ENCODE data around the gene RAX2.

Gene RAX2

DNA sequence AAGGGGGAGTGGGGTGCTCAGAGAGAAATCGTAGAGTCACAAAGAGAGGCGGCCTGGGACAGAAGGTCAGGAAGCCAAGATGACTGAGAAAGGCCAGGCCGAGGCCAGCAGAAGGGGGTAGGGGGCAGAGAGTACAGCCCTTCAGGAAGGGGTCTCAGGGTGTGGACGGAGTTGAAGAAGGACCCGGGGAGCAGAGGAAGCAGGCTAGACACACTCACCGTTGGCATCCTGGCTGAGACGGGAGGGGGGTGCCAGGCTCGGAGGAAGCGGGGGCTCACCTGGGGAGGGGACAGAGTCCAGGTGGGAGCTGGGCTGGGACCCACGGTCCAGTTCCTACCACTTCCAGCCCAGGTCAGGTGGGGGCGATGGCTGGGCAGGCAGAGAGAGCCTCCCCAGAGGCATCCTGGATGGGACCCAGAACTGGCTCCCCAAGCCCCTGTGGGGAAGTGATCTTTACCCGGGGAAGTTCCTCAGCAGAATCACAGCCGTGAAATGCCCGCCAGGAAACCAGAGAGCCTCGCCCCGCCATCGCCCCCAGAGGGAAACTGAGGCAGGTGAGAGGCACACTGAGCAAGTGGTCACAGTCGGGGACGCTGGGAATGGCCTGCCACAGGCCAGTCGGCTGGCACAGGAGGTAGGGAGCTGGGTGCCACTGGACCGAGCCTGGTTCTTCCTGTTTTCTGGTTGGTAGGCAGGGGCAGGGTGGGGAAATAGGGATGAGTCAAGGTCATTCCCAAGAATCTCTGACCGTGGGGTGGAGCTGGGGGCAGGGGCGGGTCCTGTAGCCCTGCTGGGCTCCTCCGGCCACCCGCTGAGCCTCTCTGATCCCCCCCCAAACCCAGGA lies 12.8 kb upstream of the RAX2 start:
- TF ChIP-seq, protein P1, sequence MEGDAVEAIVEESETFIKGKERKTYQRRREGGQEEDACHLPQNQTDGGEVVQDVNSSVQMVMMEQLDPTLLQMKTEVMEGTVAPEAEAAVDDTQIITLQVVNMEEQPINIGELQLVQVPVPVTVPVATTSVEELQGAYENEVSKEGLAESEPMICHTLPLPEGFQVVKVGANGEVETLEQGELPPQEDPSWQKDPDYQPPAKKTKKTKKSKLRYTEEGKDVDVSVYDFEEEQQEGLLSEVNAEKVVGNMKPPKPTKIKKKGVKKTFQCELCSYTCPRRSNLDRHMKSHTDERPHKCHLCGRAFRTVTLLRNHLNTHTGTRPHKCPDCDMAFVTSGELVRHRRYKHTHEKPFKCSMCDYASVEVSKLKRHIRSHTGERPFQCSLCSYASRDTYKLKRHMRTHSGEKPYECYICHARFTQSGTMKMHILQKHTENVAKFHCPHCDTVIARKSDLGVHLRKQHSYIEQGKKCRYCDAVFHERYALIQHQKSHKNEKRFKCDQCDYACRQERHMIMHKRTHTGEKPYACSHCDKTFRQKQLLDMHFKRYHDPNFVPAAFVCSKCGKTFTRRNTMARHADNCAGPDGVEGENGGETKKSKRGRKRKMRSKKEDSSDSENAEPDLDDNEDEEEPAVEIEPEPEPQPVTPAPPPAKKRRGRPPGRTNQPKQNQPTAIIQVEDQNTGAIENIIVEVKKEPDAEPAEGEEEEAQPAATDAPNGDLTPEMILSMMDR (conservative IDR thresholded peaks at IDR 0.05; ENCODE audit: low read depth): no peak
- CTCF ChIA-PET: no interaction called here
- POLR2A ChIA-PET (ENCODE audit: low non-redundant PET): no interaction called here
- no peak overlapping the region for H3K27ac ChIP-seq
- DNase-seq (ENCODE audit: low spot score): peak; percentile 64

DNA sequence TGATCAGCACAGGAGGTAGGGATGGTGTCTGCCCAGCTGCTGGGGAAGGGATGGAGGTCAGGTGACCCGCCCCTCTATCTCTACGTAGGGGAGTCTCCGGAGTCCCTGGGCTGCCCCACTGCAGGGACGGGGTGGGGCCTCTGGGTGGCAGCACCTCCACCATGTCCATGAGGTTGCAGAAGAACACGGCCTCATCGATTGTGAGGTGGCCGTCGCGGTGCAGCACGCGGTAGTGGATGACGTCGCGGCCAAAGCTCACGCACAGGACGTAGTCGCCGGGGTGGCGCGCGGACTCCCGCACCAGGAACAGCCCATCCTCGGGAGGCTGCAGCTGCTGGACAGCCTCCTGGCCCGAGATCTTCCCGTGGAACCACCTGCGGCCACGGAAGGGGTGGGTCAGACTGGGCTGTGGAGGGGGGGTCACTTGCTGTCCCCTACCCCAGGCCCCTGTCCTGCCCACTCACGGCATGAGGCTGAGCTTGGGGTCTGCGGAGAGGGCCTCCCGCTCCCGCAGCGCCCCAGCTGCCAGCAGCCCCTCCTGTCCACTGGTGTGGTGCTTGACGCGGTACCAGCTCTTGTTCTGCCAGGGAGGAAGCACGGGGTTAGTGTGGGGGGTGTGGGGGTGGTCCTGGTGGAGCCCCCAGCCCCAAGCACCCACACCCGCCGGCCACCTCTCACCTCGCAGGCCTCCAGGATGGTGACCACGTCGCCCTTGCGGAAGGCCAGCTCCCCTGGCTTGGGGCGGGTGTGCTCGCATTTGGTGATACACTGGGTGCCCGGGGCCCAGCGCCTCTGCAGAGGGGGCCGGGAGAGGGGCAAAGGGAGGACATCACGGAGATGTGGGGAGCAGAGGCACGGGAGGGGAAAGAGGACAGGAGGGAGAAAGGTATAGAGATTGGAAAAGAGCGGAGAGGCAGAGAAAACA lies 11.9 kb upstream of the RAX2 start:
- no peak overlapping the region for H3K27ac ChIP-seq
- peak; percentile 18 for DNase-seq (ENCODE audit: low spot score)
- POLR2A ChIA-PET (ENCODE audit: low non-redundant PET): interaction anchor here (0.7 kb wide), 1 partner anchor 94 kb away, joined by 3 read pairs; no protein-coding TSS in a partner anchor
- TF ChIP-seq, protein P1 (conservative IDR thresholded peaks at IDR 0.05; ENCODE audit: low read depth): no peak
- CTCF ChIA-PET: interaction anchor here (0.5 to 0.8 kb wide), 2 partner anchors 12 to 65 kb away, joined by 3 read pairs; no protein-coding TSS in a partner anchor

GRCh38 chr19:3782903-3783302 lies 10.9 kb upstream of the RAX2 start:
- ChIA-PET CTCF (interaction anchor here (0.6 kb wide), 1 partner anchor 58 kb away, joined by 4 read pairs; no protein-coding TSS in a partner anchor), POLR2A (ENCODE audit: low non-redundant PET) (no interaction called here)
- H3K27ac ChIP-seq: no peak overlapping the region
- DNase-seq (ENCODE audit: low spot score): no peak
- TF ChIP-seq, protein P1 (conservative IDR thresholded peaks at IDR 0.05; ENCODE audit: low read depth): no peak

GRCh38 chr19:3782330-3782729 lies 10.3 kb upstream of the RAX2 start:
- no peak for DNase-seq (ENCODE audit: low spot score)
- TF ChIP-seq, protein P1 (conservative IDR thresholded peaks at IDR 0.05; ENCODE audit: low read depth): no peak
- ChIA-PET POLR2A (ENCODE audit: low non-redundant PET) (no interaction called here), CTCF (interaction anchor here (0.6 kb wide), 1 partner anchor 58 kb away, joined by 4 read pairs; no protein-coding TSS in a partner anchor)
- H3K27ac ChIP-seq: no peak overlapping the region

DNA sequence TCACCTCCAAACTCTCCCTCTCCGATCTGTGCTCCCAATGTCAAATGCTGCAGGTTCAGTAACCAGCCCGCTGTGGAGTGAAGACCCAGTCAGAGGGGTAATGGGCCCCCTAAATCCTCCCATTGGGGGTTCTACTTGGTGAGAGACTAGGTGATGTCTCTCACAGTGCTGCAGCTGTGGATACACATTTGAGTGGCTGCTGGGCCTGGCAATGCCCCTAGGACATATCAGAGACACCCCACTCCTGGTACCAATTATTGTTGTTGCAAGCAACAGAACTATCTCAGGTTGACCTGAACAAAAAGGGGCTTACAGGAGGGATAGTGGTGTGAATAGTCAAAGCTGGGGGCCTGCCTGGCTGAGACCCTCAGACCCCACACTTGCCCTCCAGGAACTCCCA lies 9.6 kb upstream of the RAX2 start:
- H3K27ac ChIP-seq: no peak overlapping the region
- ChIA-PET POLR2A (ENCODE audit: low non-redundant PET) (no interaction called here), CTCF (no interaction called here)
- DNase-seq (ENCODE audit: low spot score): no peak
- TF ChIP-seq, protein P1 (conservative IDR thresholded peaks at IDR 0.05; ENCODE audit: low read depth): no peak

DNA sequence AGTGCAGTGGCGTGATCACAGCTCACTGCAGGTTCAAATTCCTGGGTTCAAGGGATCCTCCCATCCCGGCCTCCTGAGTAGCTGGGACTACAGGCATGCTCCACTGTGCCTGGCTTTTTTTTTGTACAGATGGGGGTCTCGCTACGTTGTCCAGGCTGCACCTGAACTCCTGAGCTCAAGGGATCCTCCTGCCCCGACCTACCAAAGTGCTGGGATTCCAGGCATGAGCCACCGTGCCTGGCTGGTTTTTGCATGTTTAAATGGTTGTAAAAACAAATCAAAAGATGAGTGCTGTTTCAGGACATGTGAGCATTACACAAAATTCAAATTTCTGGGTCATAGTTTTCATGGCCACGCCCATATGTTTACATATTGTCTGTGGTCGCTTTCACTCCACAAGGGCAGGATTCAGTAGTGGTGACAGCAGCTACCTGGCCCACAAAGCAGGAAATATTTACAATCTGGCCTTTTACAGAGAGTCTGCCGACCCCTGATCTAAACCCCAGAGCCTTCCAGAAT lies 8.8 kb upstream of the RAX2 start:
- ChIA-PET POLR2A (ENCODE audit: low non-redundant PET) (no interaction called here), CTCF (interaction anchor here (0.7 kb wide), 1 partner anchor 21 kb away, joined by 3 read pairs; no protein-coding TSS in a partner anchor)
- TF ChIP-seq, protein P1 (conservative IDR thresholded peaks at IDR 0.05; ENCODE audit: low read depth): no peak
- H3K27ac ChIP-seq: no peak overlapping the region
- no peak for DNase-seq (ENCODE audit: low spot score)
